Stimulated activated CD8-positive, alpha-beta memory T cell treated with anti-CD3 and anti-CD28 coated beads, Interleukin-15, amount 100 ng/mL, for 4 hours (primary cell): ENCODE data around the gene YBX2.
"Not testable (repeated sequence)": the region's sequence is repeated elsewhere in the genome, so short reads cannot be mapped to it uniquely, and the experiment has no call there.

ENCODE experiments used
- DNase-seq, 2 donors: peaks; one replicate each; pipeline ENCODE4 v3.0.0-alpha.2; 2020; ENCODE audit warnings: low read depth in 2 of 2

The YBX2 gene

GRCh38 chr17:7243838-7244237 is 50.6 kb downstream of the YBX2 start:
- DNase-seq, result not testable (repeated sequence)

GRCh38 chr17:7243453-7243729 is 51.0 kb downstream of the YBX2 start:
- no peak for DNase-seq

- DNase-seq, result peak; percentile 85
These were observed 51.6 kb downstream of the YBX2 start for GRCh38 chr17:7242717-7243452.

- peak; percentile 83 to 90 for DNase-seq
These were observed 52.4 kb downstream of the YBX2 start, which contains the start of gene GABARAP for GRCh38 chr17:7241783-7242716. GABARAP (minus strand) TSS chr17:7242449; CDS start chr17:7242330, 119 bp downstream.

GRCh38 chr17:7241090-7241733 is 53.2 kb downstream of the YBX2 start:
- no peak for DNase-seq

- no peak for DNase-seq
These were observed 54.1 kb downstream of the YBX2 start for GRCh38 chr17:7240375-7240774.

- peak; percentile 96 to 97 for DNase-seq
These were observed 55.1 kb downstream of the YBX2 start, which contains the start of gene PHF23 for GRCh38 chr17:7239091-7240027. PHF23 (minus strand) TSS chr17:7239457; CDS start chr17:7239279, 178 bp downstream.

GRCh38 chr17:7238420-7239090 is 55.9 kb downstream of the YBX2 start:
- no peak for DNase-seq
